Measurements from ENCODE around the gene FLYWCH1.
"Not testable (repeated sequence)": the region's sequence is repeated elsewhere in the genome, so short reads cannot be mapped to it uniquely, and the experiment has no call there.

The FLYWCH1 gene

GRCh38 chr16:2933701-2934100 lies 22.0 kb downstream of the FLYWCH1 start:
- no peak for TF ChIP-seq CTCF (IDR thresholded peaks at IDR 0.05; ENCODE audit: low read depth, low read length)
- no peak for DNase-seq (ENCODE audit: low read depth in 2 of 2)
- H3K4me3 ChIP-seq (replicated peaks in 1 of 2; ENCODE audit: low read depth in 2 of 2, low read length in 2 of 2) = no peak overlapping the region

DNA sequence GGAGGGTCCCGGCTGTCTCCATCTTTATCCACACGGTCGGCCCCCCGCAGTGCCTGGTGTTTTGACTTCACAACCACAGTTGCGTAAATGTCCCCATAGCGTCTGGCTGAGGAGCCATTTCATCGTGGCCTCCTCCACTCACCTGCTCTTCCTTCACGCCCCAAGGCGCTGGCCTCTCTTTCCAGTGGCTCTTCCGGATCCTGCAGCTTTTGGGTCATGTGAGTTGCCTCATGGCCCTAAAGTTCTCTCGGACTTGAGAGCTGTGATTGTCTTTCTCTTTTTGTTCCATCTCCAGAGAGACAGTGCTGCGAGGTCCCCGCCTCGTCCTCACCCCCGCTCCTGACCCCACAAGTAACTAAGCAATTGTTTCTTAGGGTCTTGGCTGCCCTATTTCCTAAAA lies 22.7 kb downstream of the FLYWCH1 start:
- H3K4me3 ChIP-seq (replicated peaks in 1 of 2; ENCODE audit: low read depth in 2 of 2, low read length in 2 of 2) = no peak overlapping the region
- no peak for TF ChIP-seq CTCF (IDR thresholded peaks at IDR 0.05; ENCODE audit: low read depth, low read length)
- DNase-seq (ENCODE audit: low read depth in 2 of 2) = no peak

DNA sequence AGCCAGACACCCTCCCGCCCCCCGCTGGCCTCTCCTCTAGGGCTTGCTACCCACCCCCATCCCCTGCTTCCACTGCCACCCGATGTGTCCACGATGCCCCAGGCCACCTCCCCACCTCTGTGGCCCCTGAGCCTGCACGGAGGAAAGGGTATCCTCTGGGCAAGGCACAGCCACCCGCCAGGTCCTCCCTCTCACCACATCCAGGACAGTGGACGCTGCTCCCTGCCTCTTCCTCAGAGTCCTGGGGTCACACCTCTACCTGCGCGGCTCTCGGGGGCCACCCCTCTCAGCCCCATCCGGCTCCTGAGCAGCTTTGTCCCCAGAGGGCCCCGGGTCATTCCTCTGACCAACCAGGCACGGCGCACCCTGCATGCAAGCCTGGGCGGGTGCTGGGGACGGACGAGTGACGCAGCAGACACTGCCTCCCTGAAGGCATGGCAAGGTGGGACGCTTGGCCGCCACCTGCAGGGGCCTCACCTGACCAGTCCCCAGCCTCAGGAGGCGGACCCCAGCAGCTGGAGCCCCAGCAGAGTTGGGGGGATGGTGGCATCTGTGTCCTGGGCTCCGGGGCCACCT lies 24.8 kb downstream of the FLYWCH1 start:
- TF ChIP-seq CTCF (IDR thresholded peaks at IDR 0.05; ENCODE audit: low read depth, low read length) = no peak
- no peak overlapping the region for H3K4me3 ChIP-seq (replicated peaks in 1 of 2; ENCODE audit: low read depth in 2 of 2, low read length in 2 of 2)
- no peak for DNase-seq (ENCODE audit: low read depth in 2 of 2)

DNA sequence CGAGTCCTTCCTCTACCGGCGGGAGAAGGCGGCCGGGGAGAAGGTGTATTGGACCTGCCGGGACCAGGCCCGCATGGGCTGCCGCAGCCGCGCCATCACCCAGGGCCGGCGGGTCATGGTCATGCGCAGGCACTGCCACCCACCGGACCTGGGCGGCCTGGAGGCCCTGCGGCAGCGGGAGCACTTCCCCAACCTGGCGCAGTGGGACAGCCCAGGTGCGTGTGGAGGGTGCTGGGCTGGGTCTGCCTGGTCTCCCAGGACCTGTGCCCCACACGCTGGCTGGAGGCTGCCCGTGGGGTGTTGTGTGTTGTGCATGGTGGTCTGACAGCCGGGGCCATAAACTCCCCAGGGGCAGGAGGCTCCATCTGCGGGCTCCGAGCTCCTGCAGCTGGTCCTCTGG lies 25.4 kb downstream of the FLYWCH1 start:
- no peak for TF ChIP-seq CTCF (IDR thresholded peaks at IDR 0.05; ENCODE audit: low read depth, low read length)
- H3K4me3 ChIP-seq (replicated peaks in 1 of 2; ENCODE audit: low read depth in 2 of 2, low read length in 2 of 2) = no peak overlapping the region
- DNase-seq (ENCODE audit: low read depth in 2 of 2) = no peak

GRCh38 chr16:2938206-2938605 lies 26.5 kb downstream of the FLYWCH1 start:
- no peak overlapping the region for H3K4me3 ChIP-seq (replicated peaks in 1 of 2; ENCODE audit: low read depth in 2 of 2, low read length in 2 of 2)
- no peak for TF ChIP-seq CTCF (IDR thresholded peaks at IDR 0.05; ENCODE audit: low read depth, low read length)
- no peak for DNase-seq (ENCODE audit: low read depth in 2 of 2)

DNA sequence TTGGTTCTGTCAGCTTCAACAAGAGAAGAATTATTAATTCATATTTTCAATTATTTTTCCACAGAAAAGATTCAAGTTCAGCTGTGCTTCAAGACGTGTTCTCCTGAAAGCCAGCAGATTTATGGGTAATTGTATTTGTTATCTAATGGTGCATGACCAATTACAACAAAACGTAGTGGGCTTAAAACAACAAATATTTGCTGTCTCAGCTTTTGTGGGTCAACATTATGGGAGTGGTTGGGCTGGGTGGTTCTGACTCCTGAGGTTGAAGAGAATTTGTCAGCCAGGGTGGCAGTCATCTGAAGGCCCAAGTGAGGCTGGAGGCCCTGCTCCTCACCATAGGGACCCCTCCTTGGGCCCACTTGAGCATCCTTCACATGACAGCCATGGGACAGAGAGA lies 28.2 kb downstream of the FLYWCH1 start:
- TF ChIP-seq CTCF (IDR thresholded peaks at IDR 0.05; ENCODE audit: low read depth, low read length) = no peak
- H3K4me3 ChIP-seq (replicated peaks in 1 of 2; ENCODE audit: low read depth in 2 of 2, low read length in 2 of 2) = no peak overlapping the region
- DNase-seq (ENCODE audit: low read depth in 2 of 2) = no peak

- no peak for TF ChIP-seq CTCF (IDR thresholded peaks at IDR 0.05; ENCODE audit: low read depth, low read length)
- H3K4me3 ChIP-seq (replicated peaks in 1 of 2; ENCODE audit: low read depth in 2 of 2, low read length in 2 of 2) = no peak overlapping the region
- no peak for DNase-seq (ENCODE audit: low read depth in 2 of 2)
Measured at GRCh38 chr16:2942045-2942444, 30.3 kb downstream of the FLYWCH1 start.

DNA sequence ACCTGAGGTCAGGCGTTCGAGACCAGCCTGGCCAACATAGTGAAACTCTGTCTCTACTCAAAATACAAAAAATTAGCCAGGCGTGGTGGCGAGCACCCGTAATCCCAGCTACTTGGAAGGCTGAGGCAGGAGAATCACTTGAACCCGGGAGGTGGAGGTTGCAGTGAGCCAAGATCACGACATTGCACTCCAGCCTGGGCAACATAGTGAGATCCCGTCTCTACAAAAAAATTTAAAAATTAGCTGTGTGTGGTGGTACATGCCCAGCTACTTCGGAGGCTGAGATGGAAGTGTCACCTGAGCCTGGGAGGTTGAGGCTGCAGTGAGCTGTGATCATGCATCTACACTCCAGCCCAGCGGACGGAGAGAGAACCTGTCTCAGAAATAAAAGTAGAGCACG lies 32.0 kb downstream of the FLYWCH1 start:
- DNase-seq (ENCODE audit: low read depth in 2 of 2); H3K4me3 ChIP-seq (replicated peaks in 1 of 2; ENCODE audit: low read depth in 2 of 2, low read length in 2 of 2): not testable (repeated sequence)
